WERI-Rb-1 (cell line): Measurements from ENCODE around the gene DUSP11.

Experiments used
- DNase-seq: peaks from one replicate; pipeline ENCODE4 v3.0.0-alpha.2; 2020
- H3K27ac ChIP-seq: fragments of 250-450 bp; sonication (Bioruptor Pico); 2 replicates; pipeline ENCODE4 v1.5.1; 2020; ENCODE audit warnings: mild to moderate bottlenecking, moderate library complexity
- H3K27me3 ChIP-seq: fragments of 250-450 bp; sonication (Bioruptor Pico); 2 replicates; pipeline ENCODE4 v1.5.1; 2021; ENCODE audit warnings: mild to moderate bottlenecking, low read depth, moderate library complexity; ENCODE audit not compliant: insufficient read depth, severe bottlenecking
- H3K36me3 ChIP-seq: fragments of 250-450 bp; sonication (Bioruptor Pico); 2 replicates; pipeline ENCODE4 v1.5.1; 2020; ENCODE audit warnings: mild to moderate bottlenecking, moderate library complexity
- H3K4me3 ChIP-seq: 2 replicates; pipeline ENCODE4 v1.5.1; 2011; ENCODE audit warnings: low read depth, mild to moderate bottlenecking, control low read depth, low read length
- H3K9me3 ChIP-seq: fragments of 250-450 bp; sonication (Bioruptor Pico); 2 replicates; pipeline ENCODE4 v1.5.1; 2021; ENCODE audit warnings: mild to moderate bottlenecking, moderate library complexity; ENCODE audit not compliant: severe bottlenecking
- CTCF ChIP-seq: IDR thresholded peaks from 2 replicates; pipeline ENCODE4 v1.5.1; 2011; ENCODE audit warnings: low read depth, mild to moderate bottlenecking, control low read depth, inconsistent platforms, low read length

DUSP11 gene

DNA sequence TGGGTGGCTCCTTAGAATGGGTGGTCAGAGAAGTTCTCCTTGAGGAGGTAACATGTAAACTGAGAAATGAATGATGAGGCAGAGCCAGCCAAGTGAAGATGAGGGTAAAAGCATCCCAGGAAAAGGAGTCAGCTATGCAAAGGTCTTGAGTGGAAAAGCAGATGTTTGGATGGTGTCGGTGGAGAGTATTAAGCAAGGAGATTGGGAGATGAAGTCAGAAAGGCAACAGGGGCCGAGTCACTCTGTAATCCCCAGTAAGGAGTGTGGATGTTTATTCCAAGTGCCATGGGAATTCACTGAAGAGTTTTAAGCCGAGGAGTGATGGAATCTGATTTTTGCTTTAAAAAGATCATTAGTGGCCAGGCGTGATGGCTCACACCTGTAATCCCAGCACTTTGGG lies 45.5 kb upstream of the DUSP11 start:
- no peaks in the 10 kb centered on the region for H3K27me3 ChIP-seq
- DNase-seq = no peak

DNA sequence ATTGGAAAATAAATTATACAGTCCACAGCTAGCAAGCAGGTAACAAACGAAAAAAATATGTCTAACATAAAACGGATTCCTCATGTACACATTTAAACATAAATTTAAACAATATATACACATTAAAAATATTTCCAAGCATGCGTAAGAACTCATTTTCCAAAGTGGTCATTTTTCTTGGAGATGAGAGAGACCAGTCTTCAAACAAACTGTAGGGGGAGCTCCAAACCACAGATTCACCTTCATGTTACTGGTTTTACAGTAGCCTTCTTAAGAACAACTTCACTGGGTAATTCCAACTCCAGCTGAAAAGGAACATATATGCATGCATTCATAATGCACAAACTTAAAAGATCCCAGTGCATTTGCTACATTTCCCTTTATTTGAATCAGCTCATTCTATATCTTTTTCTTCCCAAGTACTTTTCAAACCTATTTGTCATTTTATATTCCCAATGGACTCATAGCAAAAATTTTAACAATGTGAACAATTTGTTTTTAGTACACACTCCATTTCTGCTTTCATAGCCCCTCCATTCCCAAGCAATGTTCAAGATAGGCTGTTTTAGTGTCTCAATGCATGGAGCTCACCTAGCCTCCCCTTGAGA lies 44.1 kb upstream of the DUSP11 start:
- Histone ChIP-seq H3K9me3 (no peaks in the 10 kb centered on the region), H3K27ac (no peak overlapping the region), H3K4me3 (no peak overlapping the region), H3K27me3 (no peaks in the 10 kb centered on the region), H3K36me3 (peaks cover 2% of the 10 kb centered on the region)
- DNase-seq = peak; percentile 51
- TF ChIP-seq CTCF = peak; percentile 76

More for the DNA sequence above, 45.5 kb upstream of the DUSP11 start:
- Histone ChIP-seq H3K9me3 (no peaks in the 10 kb centered on the region), H3K27ac (no peak overlapping the region), H3K4me3 (no peak overlapping the region), H3K36me3 (peaks cover 4% of the 10 kb centered on the region)
- TF ChIP-seq CTCF = no peak

GRCh38 chr2:73823416-73823815 lies 43.5 kb upstream of the DUSP11 start:
- no peak overlapping the region for H3K4me3 ChIP-seq
- TF ChIP-seq CTCF = no peak
- H3K27ac ChIP-seq = no peak overlapping the region
- no peak for DNase-seq
- no peaks in the 10 kb centered on the region for H3K27me3 ChIP-seq
- H3K36me3 ChIP-seq = no peaks in the 10 kb centered on the region
- H3K9me3 ChIP-seq = no peaks in the 10 kb centered on the region

- Histone ChIP-seq H3K9me3 (no peaks in the 10 kb centered on the region), H3K36me3 (no peaks in the 10 kb centered on the region), H3K4me3 (no peak overlapping the region), H3K27me3 (no peaks in the 10 kb centered on the region), H3K27ac (no peak overlapping the region)
- DNase-seq = no peak
- TF ChIP-seq CTCF = no peak
Observed at GRCh38 chr2:73822991-73823390, 43.1 kb upstream of the DUSP11 start.

DNA sequence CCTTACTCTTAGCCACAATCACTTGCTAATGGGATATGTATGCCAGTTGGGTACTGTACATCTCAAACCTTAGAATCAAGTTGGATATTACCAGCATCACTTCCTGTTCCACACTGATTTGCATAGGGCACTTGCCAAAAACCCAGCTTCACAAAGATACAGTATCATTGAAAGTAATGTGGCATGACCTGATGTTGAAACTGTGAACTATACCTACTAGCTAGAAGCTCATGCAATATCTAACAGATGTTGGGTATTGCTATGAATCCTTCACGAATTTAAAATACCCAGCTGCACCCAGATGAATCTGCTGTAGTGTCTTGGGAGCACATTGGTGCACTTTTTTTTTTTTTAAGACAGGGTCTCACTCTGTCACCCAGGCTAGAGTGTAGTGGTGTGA lies 42.4 kb upstream of the DUSP11 start:
- H3K4me3 ChIP-seq = no peak overlapping the region

More for the DNA sequence above, 42.4 kb upstream of the DUSP11 start:
- H3K27me3 ChIP-seq = no peaks in the 10 kb centered on the region
- no peaks in the 10 kb centered on the region for H3K36me3 ChIP-seq
- no peak for DNase-seq
- no peak for TF ChIP-seq CTCF
- H3K27ac ChIP-seq = no peak overlapping the region
- H3K9me3 ChIP-seq = no peaks in the 10 kb centered on the region
